Measurements from ENCODE around the gene GSAP. TPM values are rescaled to one million over a fixed set of nuclear protein-coding genes. Genes with fewer than 3 reads are reported as not detected.
A peak's percentile ranks its signal among the peaks of the same experiment; 100 is the strongest.

Gene GSAP
- total and polyA plus RNA-seq, 5 donors from 2014 or later, result 1.1 to 6.8 (median 3.2) TPM

GRCh38 chr7:77265666-77266065 is 150.5 kb downstream of the GSAP start:
- H3K27me3 ChIP-seq (ENCODE audit: control insufficient read depth, insufficient read depth, low read length), result no peaks in the 10 kb centered on the region
- no peaks in the 10 kb centered on the region for H3K27me3 Mint-ChIP-seq
- no peaks in the 10 kb centered on the region for H3K9me3 Mint-ChIP-seq
- no peaks in the 10 kb centered on the region for H3K4me1 ChIP-seq (ENCODE audit: control insufficient read depth, insufficient read depth, low read length, poor library complexity, severe bottlenecking)
- peak overlapping the region in 1 of 3 donors; percentile 28 for H3K27ac Mint-ChIP-seq
- peaks cover 0 to 17% (median 7%) of the 10 kb centered on the region in 4 donors for H3K4me1 Mint-ChIP-seq
- H3K36me3 ChIP-seq (ENCODE audit: control insufficient read depth, insufficient read depth, low read length), result no peaks in the 10 kb centered on the region
- H3K36me3 Mint-ChIP-seq, result peaks cover 23% of the 10 kb centered on the region
- no peak overlapping the region for H3K27ac ChIP-seq (ENCODE audit: insufficient read depth, low read length, poor library complexity, severe bottlenecking)
- no peak overlapping the region for H3K4me3 Mint-ChIP-seq
- no peaks in the 10 kb centered on the region for H3K9me3 ChIP-seq (ENCODE audit: control insufficient read depth in 2 of 2, low read length in 2 of 2)
- ATAC-seq (ENCODE audit: low read depth in 2 of 2) (no peak), DNase-seq (no peak)
- H3K4me3 ChIP-seq (ENCODE audit: low read depth, low read length), result no peak overlapping the region

- no peaks in the 10 kb centered on the region for H3K27me3 Mint-ChIP-seq
Measured at GRCh38 chr7:77262316-77262715, 153.8 kb downstream of the GSAP start.

More at GRCh38 chr7:77262316-77262715, 153.8 kb downstream of the GSAP start:
- Histone ChIP-seq H3K27ac (ENCODE audit: insufficient read depth, low read length, poor library complexity, severe bottlenecking) (no peak overlapping the region), H3K9me3 (ENCODE audit: control insufficient read depth in 2 of 2, low read length in 2 of 2) (no peaks in the 10 kb centered on the region), H3K27me3 (ENCODE audit: control insufficient read depth, insufficient read depth, low read length) (no peaks in the 10 kb centered on the region), H3K36me3 (ENCODE audit: control insufficient read depth, insufficient read depth, low read length) (no peaks in the 10 kb centered on the region), H3K4me3 (ENCODE audit: low read depth, low read length) (no peak overlapping the region), H3K4me1 (ENCODE audit: control insufficient read depth, insufficient read depth, low read length, poor library complexity, severe bottlenecking) (no peaks in the 10 kb centered on the region)
- Mint-ChIP-seq H3K27ac (no peak overlapping the region), H3K4me1 (peaks cover 0 to 13% (median 5%) of the 10 kb centered on the region in 4 donors), H3K9me3 (peaks cover 0 to 2% (median 0%) of the 10 kb centered on the region in 7 donors), H3K4me3 (no peak overlapping the region), H3K36me3 (peaks cover 13% of the 10 kb centered on the region)
- ATAC-seq (ENCODE audit: low read depth in 2 of 2), result no peak
- DNase-seq, result no peak

Other genes with a start within 250 kb of the GSAP start
- 8.1 TPM for gene FGL2, start 216.5 kb downstream of the GSAP start, total RNA-seq
- 10 to 100 TPM in 3 of 4 donors, 1 to 10 TPM in 1; 6.2 to 14.2 (median 10.8) TPM for gene FGL2, start 216.5 kb downstream of the GSAP start, polyA plus RNA-seq
- gene PTPN12, start 120.9 kb upstream of the GSAP start, total RNA-seq, result 15.8 TPM
- 1 to 10 TPM in 1 of 4 donors, under 1 TPM in 3; 0.41 to 1.2 (median 0.54) TPM for gene PTPN12, start 120.9 kb upstream of the GSAP start, polyA plus RNA-seq